ENCODE results near the gene SPEN.
"Not testable (repeated sequence)": the region's sequence is repeated elsewhere in the genome, so short reads cannot be mapped to it uniquely, and the experiment has no call there.

The SPEN gene

GRCh38 chr1:15896841-15897610, 49.5 kb downstream of the SPEN start:
- DNase-seq (ENCODE audit: low read depth), result not testable (repeated sequence)

GRCh38 chr1:15899266-15899665, 51.8 kb downstream of the SPEN start:
- no peak for DNase-seq (ENCODE audit: low read depth)

GRCh38 chr1:15900662-15901279, 53.3 kb downstream of the SPEN start:
- no peak for DNase-seq (ENCODE audit: low read depth)

- DNase-seq (ENCODE audit: low read depth), result peak; percentile 91
These were observed 55.4 kb downstream of the SPEN start for GRCh38 chr1:15902882-15903281.

- DNase-seq (ENCODE audit: low read depth), result no peak
These were observed 61.1 kb downstream of the SPEN start for GRCh38 chr1:15908597-15908996.

GRCh38 chr1:15911141-15911540, 63.6 kb downstream of the SPEN start:
- no peak for DNase-seq (ENCODE audit: low read depth)

GRCh38 chr1:15911927-15912326, 64.4 kb downstream of the SPEN start:
- no peak for DNase-seq (ENCODE audit: low read depth)

- DNase-seq (ENCODE audit: low read depth), result not testable (repeated sequence)
These were observed 66.1 kb downstream of the SPEN start for GRCh38 chr1:15913607-15914006.

GRCh38 chr1:15915991-15916390, 68.5 kb downstream of the SPEN start:
- DNase-seq (ENCODE audit: low read depth), result peak; percentile 67

GRCh38 chr1:15916417-15916816, 68.9 kb downstream of the SPEN start:
- DNase-seq (ENCODE audit: low read depth), result peak; percentile 38

- no peak for DNase-seq (ENCODE audit: low read depth)
These were observed 69.4 kb downstream of the SPEN start for GRCh38 chr1:15916916-15917315.

GRCh38 chr1:15918962-15919715, 71.6 kb downstream of the SPEN start:
- peak; percentile 90 for DNase-seq (ENCODE audit: low read depth)

GRCh38 chr1:15923241-15923640, 75.7 kb downstream of the SPEN start:
- DNase-seq (ENCODE audit: low read depth), result peak; percentile 82

- not testable (repeated sequence) for DNase-seq (ENCODE audit: low read depth)
These were observed 78.9 kb downstream of the SPEN start for GRCh38 chr1:15926448-15926847.

- no peak for DNase-seq (ENCODE audit: low read depth)
These were observed 81.8 kb downstream of the SPEN start for GRCh38 chr1:15928971-15929965.

- no peak for DNase-seq (ENCODE audit: low read depth)
These were observed 83.9 kb downstream of the SPEN start for GRCh38 chr1:15931401-15931800.

GRCh38 chr1:15931884-15932283, 84.4 kb downstream of the SPEN start:
- DNase-seq (ENCODE audit: low read depth), result no peak

GRCh38 chr1:15932612-15933011, 85.1 kb downstream of the SPEN start:
- DNase-seq (ENCODE audit: low read depth), result no peak

GRCh38 chr1:15933684-15934083, 86.2 kb downstream of the SPEN start:
- DNase-seq (ENCODE audit: low read depth), result no peak

- DNase-seq (ENCODE audit: low read depth), result no peak
These were observed 86.9 kb downstream of the SPEN start for GRCh38 chr1:15934211-15935055.
